ENCODE data around the gene MTHFSD. TPM values are rescaled to one million over a fixed set of nuclear protein-coding genes. Genes with fewer than 3 reads are reported as not detected.

Gene MTHFSD
- total RNA-seq, 2 experiments from 2014 or later, result 7.3 to 7.9 TPM

DNA sequence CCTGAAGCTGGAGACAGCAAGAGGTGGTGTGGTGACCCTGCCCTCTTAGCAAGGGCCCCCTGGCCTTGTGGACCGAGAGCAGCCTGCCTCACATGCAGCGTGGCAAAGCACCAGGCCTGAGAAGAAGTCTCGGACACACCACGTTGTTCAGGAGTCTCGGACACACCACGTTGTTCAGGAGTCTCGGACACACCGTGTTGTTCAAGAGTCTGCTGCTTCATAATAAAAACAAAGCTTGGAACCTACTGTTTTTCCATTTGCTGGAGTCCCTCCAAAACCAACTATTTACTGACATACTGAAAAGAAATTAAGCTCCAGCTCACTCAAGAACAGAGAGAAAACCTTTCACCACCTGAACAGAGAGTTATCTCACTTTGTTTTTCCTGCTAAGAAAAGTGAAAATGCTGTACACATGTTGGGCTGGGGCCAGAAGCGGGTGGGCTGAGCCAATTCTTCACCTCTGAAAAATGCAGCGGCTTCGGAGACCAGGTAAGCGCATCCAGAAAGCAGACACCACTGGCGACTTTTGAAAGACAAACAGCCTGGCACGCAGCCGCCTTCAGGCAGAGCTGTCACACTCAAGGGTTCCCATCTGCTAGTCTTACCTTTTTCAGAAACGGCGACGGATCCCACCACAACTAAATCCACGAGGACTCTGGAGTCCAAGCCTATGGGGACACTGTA lies 8.9 kb downstream of the MTHFSD start:
- no peaks in the 10 kb centered on the region for H3K9me3 Mint-ChIP-seq
- peaks cover 7% of the 10 kb centered on the region for H3K4me1 Mint-ChIP-seq (ENCODE audit: low read depth)
- no peak overlapping the region for H3K27ac Mint-ChIP-seq
- CTCF ChIA-PET, result no interaction called here
- H3K4me3 ChIP-seq (ENCODE audit: low read length), result no peak overlapping the region
- POLR2A ChIA-PET, result no interaction called here
- H3K36me3 ChIP-seq (ENCODE audit: insufficient read depth, low read length), result peaks cover 50% of the 10 kb centered on the region
- H3K36me3 Mint-ChIP-seq (ENCODE audit: low read depth), result peaks cover 75% of the 10 kb centered on the region
- H3K27me3 ChIP-seq (ENCODE audit: control insufficient read depth in 1 of 2, insufficient read depth in 2 of 2, low read length in 2 of 2), result no peaks in the 10 kb centered on the region
- H3K4me3 Mint-ChIP-seq, result no peak overlapping the region
- TF ChIP-seq, protein P1, sequence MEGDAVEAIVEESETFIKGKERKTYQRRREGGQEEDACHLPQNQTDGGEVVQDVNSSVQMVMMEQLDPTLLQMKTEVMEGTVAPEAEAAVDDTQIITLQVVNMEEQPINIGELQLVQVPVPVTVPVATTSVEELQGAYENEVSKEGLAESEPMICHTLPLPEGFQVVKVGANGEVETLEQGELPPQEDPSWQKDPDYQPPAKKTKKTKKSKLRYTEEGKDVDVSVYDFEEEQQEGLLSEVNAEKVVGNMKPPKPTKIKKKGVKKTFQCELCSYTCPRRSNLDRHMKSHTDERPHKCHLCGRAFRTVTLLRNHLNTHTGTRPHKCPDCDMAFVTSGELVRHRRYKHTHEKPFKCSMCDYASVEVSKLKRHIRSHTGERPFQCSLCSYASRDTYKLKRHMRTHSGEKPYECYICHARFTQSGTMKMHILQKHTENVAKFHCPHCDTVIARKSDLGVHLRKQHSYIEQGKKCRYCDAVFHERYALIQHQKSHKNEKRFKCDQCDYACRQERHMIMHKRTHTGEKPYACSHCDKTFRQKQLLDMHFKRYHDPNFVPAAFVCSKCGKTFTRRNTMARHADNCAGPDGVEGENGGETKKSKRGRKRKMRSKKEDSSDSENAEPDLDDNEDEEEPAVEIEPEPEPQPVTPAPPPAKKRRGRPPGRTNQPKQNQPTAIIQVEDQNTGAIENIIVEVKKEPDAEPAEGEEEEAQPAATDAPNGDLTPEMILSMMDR (IDR thresholded peaks at IDR 0.05), result no peak
- no peak overlapping the region for H3K27ac ChIP-seq (ENCODE audit: low read depth in 1 of 2, low read length in 2 of 2)
- DNase-seq (no peak), ATAC-seq (ENCODE audit: poor library complexity) (no peak)
- no peaks in the 10 kb centered on the region for H3K27me3 Mint-ChIP-seq
- no peaks in the 10 kb centered on the region for H3K4me1 ChIP-seq (ENCODE audit: insufficient read depth, low read length)
- no peaks in the 10 kb centered on the region for H3K9me3 ChIP-seq (ENCODE audit: control insufficient read depth in 1 of 2, insufficient read depth in 1 of 2, low read length in 2 of 2)
- intact Hi-C loops (cut with DNase I, micrococcal nuclease), result no loop called here

- Histone ChIP-seq H3K27me3 (ENCODE audit: control insufficient read depth in 1 of 2, insufficient read depth in 2 of 2, low read length in 2 of 2) (no peaks in the 10 kb centered on the region), H3K27ac (ENCODE audit: low read depth in 1 of 2, low read length in 2 of 2) (no peak overlapping the region), H3K4me3 (ENCODE audit: low read length) (no peak overlapping the region), H3K4me1 (ENCODE audit: insufficient read depth, low read length) (no peaks in the 10 kb centered on the region), H3K9me3 (ENCODE audit: control insufficient read depth in 1 of 2, insufficient read depth in 1 of 2, low read length in 2 of 2) (no peaks in the 10 kb centered on the region), H3K36me3 (ENCODE audit: insufficient read depth, low read length) (peaks cover 53% of the 10 kb centered on the region)
- TF ChIP-seq, protein P1 (IDR thresholded peaks at IDR 0.05), result no peak
- DNase-seq (no peak), ATAC-seq (ENCODE audit: poor library complexity) (no peak)
- POLR2A ChIA-PET, result no interaction called here
- Mint-ChIP-seq H3K4me3 (no peak overlapping the region), H3K36me3 (ENCODE audit: low read depth) (peaks cover 77% of the 10 kb centered on the region), H3K27ac (no peak overlapping the region), H3K9me3 (no peaks in the 10 kb centered on the region), H3K4me1 (ENCODE audit: low read depth) (peaks cover 7% of the 10 kb centered on the region), H3K27me3 (no peaks in the 10 kb centered on the region)
- intact Hi-C loops (cut with DNase I, micrococcal nuclease), result no loop called here
- CTCF ChIA-PET, result no interaction called here
Measured at GRCh38 chr16:86545481-86545880, 9.6 kb downstream of the MTHFSD start.

DNA sequence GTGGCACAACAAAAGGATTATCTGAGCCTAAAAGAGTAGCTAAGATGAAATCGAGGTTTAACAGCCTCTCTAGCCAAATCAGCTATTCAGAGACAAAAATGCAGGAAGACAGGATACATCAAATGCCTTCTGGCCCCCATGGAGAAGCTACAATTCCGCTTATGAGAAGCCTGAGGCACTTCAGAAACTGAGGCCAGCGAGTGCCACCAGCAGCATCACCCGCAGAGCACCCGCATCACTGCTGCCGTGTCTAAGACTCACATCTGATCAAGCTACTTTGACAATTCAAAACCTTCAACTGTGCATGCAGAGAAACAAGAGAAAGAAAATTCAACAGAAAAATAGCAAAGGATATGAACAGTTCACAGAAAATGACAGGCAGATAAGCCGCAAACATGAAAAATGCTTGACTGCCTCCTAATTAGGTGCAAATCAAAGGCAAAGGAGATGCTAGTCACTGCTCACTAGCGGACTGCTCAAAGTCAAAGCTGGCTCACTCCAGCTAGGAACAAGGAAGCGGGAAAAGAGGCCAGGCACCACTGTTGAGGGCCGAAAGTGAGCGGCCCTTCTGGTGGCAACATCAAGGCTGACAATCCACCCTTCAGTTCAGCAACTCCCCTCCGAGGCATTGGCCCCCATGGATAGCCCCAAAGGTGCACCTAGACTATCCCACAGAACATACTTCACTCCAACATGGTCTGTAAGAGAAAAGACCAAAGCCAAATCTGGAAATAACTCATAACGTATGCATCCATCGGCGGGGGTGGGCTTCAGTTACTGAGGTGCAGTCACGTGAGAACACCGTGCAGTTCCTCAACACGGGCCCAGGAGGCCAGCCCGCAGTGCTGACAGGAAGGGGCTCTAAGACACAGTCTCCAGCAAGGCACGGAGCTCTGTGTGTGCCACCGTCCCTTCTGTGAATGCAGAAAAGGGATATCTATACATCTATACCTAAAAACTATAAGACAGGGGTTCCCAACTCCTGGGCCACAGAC lies 12.0 kb downstream of the MTHFSD start:
- no peaks in the 10 kb centered on the region for H3K27me3 ChIP-seq (ENCODE audit: control insufficient read depth in 1 of 2, insufficient read depth in 2 of 2, low read length in 2 of 2)
- CTCF ChIA-PET, result no interaction called here
- no peak overlapping the region for H3K4me3 ChIP-seq (ENCODE audit: low read length)
- TF ChIP-seq, protein P1 (IDR thresholded peaks at IDR 0.05), result no peak
- H3K9me3 ChIP-seq (ENCODE audit: control insufficient read depth in 1 of 2, insufficient read depth in 1 of 2, low read length in 2 of 2), result no peaks in the 10 kb centered on the region
- no peaks in the 10 kb centered on the region for H3K27me3 Mint-ChIP-seq
- H3K36me3 Mint-ChIP-seq (ENCODE audit: low read depth), result peaks cover 93% of the 10 kb centered on the region
- no peak overlapping the region for H3K27ac ChIP-seq (ENCODE audit: low read depth in 1 of 2, low read length in 2 of 2)
- H3K4me3 Mint-ChIP-seq, result no peak overlapping the region
- POLR2A ChIA-PET, result no interaction called here
- intact Hi-C loops (cut with DNase I, micrococcal nuclease), result no loop called here
- no peaks in the 10 kb centered on the region for H3K9me3 Mint-ChIP-seq
- no peak for ATAC-seq (ENCODE audit: poor library complexity)
- peaks cover 7% of the 10 kb centered on the region for H3K4me1 Mint-ChIP-seq (ENCODE audit: low read depth)
- H3K4me1 ChIP-seq (ENCODE audit: insufficient read depth, low read length), result no peaks in the 10 kb centered on the region
- no peak for DNase-seq
- H3K27ac Mint-ChIP-seq, result no peak overlapping the region
- H3K36me3 ChIP-seq (ENCODE audit: insufficient read depth, low read length), result peaks cover 67% of the 10 kb centered on the region
